ENCODE measurements around the gene BTBD10.

BTBD10 gene

GRCh38 chr11:13462901-13463778, at the start of gene BTBD10:
BTBD10 (minus strand) TSS chr11:13463222; CDS start chr11:13445124, 18,098 bp downstream.
- DNase-seq (ENCODE audit: low read depth in 2 of 2) = peak; percentile 74 to 81

GRCh38 chr11:13503393-13503792, 40.4 kb upstream of the BTBD10 start:
- DNase-seq (ENCODE audit: low read depth in 2 of 2) = no peak

GRCh38 chr11:13502492-13502891, 39.5 kb upstream of the BTBD10 start:
- DNase-seq (ENCODE audit: low read depth in 2 of 2) = no peak

- DNase-seq (ENCODE audit: low read depth in 2 of 2) = no peak
Measured at GRCh38 chr11:13495929-13496328, 32.9 kb upstream of the BTBD10 start, which contains the start of gene PTH. PTH (minus strand) TSS chr11:13495997; CDS start chr11:13492855, 3,142 bp downstream.

- no peak for DNase-seq (ENCODE audit: low read depth in 2 of 2)
Measured at GRCh38 chr11:13494051-13494450, 31.0 kb upstream of the BTBD10 start.

GRCh38 chr11:13487661-13488030, 24.6 kb upstream of the BTBD10 start:
- DNase-seq (ENCODE audit: low read depth in 2 of 2) = no peak

- DNase-seq (ENCODE audit: low read depth in 2 of 2) = peak; percentile 32 to 39
Measured at GRCh38 chr11:13486926-13487660, 24.1 kb upstream of the BTBD10 start.

- DNase-seq (ENCODE audit: low read depth in 2 of 2) = no peak
Measured at GRCh38 chr11:13480198-13480597, 17.2 kb upstream of the BTBD10 start.

GRCh38 chr11:13479688-13480087, 16.7 kb upstream of the BTBD10 start:
- DNase-seq (ENCODE audit: low read depth in 2 of 2) = no peak

- DNase-seq (ENCODE audit: low read depth in 2 of 2) = no peak
Measured at GRCh38 chr11:13475091-13475490, 12.1 kb upstream of the BTBD10 start.

GRCh38 chr11:13473013-13473722, 10.1 kb upstream of the BTBD10 start:
- DNase-seq (ENCODE audit: low read depth in 2 of 2) = no peak

GRCh38 chr11:13468750-13469149, 5.7 kb upstream of the BTBD10 start:
- DNase-seq (ENCODE audit: low read depth in 2 of 2) = no peak

- no peak for DNase-seq (ENCODE audit: low read depth in 2 of 2)
Measured at GRCh38 chr11:13465909-13466371, 2.9 kb upstream of the BTBD10 start.

GRCh38 chr11:13463779-13464290, 813 bp upstream of the BTBD10 start:
- no peak for DNase-seq (ENCODE audit: low read depth in 2 of 2)

- peak; percentile 21 to 26 for DNase-seq (ENCODE audit: low read depth in 2 of 2)
Measured at GRCh38 chr11:13462311-13462900, 616 bp downstream of the BTBD10 start.

- no peak for DNase-seq (ENCODE audit: low read depth in 2 of 2)
Measured at GRCh38 chr11:13461291-13461690, 1.7 kb downstream of the BTBD10 start.

GRCh38 chr11:13450832-13451397, 12.1 kb downstream of the BTBD10 start:
- no peak for DNase-seq (ENCODE audit: low read depth in 2 of 2)

- no peak for DNase-seq (ENCODE audit: low read depth in 2 of 2)
Measured at GRCh38 chr11:13449522-13449921, 13.5 kb downstream of the BTBD10 start.

- DNase-seq (ENCODE audit: low read depth in 2 of 2) = no peak
Measured at GRCh38 chr11:13448876-13449275, 14.1 kb downstream of the BTBD10 start.

GRCh38 chr11:13446444-13446843, 16.6 kb downstream of the BTBD10 start:
- no peak for DNase-seq (ENCODE audit: low read depth in 2 of 2)

- no peak for DNase-seq (ENCODE audit: low read depth in 2 of 2)
Measured at GRCh38 chr11:13445588-13445987, 17.4 kb downstream of the BTBD10 start.
